GM18508 (cell line): Measurements from ENCODE around the gene TMEM131.
"Not testable (repeated sequence)": the region's sequence is repeated elsewhere in the genome, so short reads cannot be mapped to it uniquely, and the experiment has no call there.

Source experiments
- ATAC-seq: cut with Tn5 transposase; IDR thresholded peaks from one replicate; pipeline ENCODE4 v1.9.1; 2021; ENCODE audit warnings: moderate number of reproducible peaks; ENCODE audit not compliant: insufficient read depth, unreplicated experiment

Gene TMEM131

DNA sequence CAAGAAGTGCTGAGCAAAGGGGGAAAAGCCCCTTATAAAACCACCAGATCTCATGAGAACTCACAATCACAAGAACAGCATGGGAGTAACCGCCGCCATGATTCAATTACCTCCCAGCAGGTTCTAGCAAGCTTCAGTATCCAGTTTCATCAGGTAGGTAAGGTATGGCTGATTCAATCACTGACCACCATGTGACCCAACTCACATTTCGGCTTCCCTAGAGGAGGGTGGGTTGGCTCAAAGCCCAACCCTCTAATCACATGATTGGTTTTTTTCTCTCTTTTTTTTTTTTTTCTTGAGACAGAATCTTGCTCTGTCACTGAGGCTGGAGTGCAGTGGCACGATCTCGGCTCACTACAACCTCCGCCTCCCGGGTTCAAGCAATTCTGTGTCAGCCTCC is 78.1 kb downstream of the TMEM131 start:
- not testable (repeated sequence) for ATAC-seq

DNA sequence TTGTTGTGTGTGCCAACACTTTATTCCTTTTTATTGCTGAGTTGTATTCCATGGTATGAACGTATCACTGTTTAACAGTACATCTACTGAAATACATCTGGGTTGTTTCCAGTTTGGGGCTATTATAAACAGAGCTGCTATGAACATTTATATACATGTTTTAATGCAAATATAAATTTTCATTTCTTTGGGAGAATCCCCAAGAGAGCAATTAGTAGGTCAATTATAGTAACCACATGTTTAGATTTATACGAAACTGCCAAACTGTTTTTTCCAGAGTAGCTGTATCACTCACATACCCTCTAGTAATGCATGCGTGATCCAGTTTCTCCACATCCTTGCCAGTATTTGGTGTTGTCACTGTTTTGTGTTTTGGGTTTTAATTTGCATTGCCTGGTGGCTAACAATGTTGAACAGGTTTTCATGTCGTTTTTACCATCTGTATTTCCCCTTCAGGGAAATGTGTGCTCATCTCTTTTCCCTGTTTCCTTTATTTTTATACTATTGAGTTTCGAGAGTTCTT is 81.0 kb downstream of the TMEM131 start:
- ATAC-seq, result no peak

DNA sequence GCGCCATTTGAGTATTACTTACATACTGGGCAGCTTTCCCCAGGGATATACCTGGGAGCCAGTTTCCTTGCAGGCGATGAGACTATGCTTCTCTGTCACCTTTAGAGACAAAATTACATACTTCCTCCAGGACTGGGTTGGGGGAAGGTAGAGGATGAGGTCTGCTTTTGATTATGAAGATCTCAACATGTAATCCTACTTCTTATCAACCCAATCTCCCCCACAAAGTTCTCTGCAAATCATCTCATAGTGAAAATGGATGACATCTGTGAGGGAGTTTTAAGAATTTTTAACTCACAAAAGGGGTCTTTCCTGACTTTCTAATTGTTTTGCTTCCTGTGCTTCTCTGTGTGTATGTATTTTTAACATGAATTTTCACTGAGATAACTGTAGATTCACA is 81.9 kb downstream of the TMEM131 start:
- ATAC-seq, result no peak

DNA sequence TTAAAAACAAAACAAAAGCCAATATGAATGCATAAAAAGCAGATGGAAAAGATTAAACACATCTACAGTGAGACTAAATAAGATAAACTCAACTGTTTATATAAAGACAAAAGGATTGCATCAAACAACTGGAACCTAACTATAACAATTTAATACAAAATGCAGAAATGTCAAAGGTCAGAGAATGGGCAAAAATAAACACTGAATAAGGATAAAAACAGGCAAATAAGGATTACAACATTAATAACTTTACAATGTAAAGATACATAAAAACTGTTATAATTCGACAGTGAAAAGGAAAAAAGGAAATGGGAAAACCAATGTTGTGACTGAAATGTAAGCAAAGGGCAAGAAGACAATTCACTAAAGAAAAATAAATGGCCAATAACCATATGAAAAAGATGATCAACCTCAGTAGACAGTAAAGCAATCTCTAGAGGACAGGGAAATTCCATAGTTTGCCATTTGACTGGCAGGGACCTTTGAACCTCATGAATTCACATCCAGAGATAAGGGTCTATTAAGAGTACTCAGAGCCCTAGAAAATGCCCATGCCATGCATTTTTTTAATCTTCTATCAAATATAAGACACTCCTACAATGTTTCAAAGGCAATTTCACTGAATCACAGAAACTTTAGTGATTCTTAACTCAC is 83.7 kb downstream of the TMEM131 start:
- ATAC-seq, result no peak

DNA sequence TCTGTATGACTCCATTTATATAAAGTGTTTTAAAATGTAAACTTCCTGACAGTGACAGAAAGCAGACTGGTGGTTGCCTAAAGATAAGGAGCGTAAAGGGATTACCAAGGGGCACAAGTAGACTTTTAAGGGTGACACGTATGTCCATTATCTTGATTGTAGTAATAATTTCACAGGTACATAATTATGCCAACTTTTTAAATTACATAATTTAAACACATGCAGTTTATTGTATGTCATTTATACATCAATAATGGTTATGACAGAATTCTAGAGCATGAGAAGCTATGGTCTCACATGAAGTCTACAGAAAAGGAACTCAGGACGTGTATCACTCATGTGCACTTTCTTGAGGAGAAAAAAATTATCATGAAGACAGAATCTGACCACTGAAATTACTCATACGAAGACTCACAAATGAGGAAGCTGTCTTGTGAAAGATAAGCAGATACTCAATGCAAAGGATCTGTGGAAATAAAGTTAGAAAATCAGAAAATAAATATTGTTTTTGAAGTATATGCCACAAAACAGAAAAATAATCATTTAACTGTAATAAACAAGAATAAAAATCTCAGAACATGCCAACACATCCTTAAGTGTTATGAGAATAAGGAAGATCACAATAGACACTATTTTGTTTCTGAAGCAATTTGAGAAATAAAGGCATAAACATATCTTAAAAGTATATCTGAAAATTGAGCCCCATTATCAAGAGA is 84.4 kb downstream of the TMEM131 start:
- no peak for ATAC-seq

DNA sequence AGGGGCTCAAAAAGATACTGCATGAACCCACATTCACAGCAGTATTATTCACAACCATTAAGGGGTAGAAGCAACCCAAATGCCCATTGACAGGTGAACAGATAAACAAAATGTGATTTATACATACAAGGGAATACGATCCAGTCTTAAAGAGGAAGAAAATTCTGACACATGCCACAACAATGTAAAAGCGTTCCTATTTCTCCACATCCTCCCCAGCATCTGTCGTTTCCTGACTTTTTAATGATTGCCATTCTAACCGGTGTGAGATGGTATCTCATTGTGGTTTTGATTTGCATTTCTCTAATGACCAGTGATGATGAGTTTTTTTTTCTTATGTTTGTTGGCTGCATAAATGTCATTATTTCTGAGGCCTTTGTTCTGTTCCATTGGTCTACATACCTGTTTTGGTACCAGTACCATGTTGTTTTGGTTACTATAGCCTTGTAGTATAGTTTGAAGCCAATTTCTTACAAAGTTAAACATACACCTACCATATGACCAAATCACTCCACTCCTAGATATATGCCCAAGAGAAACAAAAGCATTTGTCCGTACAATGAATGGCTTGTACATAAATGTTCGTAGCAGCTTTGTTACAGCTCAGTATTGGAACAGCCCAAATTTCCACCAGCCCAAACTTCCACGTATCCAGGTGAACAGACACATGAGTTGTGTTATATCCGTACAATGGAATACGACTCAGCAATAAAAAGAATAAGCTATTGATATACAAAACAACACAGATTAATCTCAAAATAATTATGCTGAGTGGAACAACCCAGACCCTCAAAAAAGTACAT is 85.1 kb downstream of the TMEM131 start:
- ATAC-seq, result no peak

DNA sequence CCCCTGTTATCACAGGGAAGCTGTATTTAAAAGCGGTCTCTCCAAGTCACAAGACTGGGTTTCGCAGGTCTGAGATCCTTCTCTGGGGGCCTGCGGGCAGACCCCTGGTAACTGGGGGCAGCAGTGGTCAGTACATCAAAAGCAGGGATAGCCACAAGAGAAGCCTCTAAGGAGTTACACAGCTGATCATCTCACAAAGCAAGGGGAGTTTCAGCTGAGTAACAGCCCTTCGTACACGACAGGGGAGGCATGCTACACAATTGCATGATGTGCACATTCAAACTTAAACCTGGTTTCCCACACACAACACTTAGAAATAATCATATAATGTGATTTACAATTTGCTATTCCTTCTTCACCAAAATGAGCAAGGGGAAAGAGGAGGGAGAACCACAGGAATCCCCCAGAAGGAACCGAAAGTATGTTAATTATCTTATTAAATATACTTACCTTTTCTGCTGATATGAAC is 87.5 kb downstream of the TMEM131 start:
- ATAC-seq, result no peak

- no peak for ATAC-seq
Measured at GRCh38 chr2:97907369-97908100, 88.2 kb downstream of the TMEM131 start.

GRCh38 chr2:97906307-97906706 is 89.4 kb downstream of the TMEM131 start:
- ATAC-seq, result no peak

DNA sequence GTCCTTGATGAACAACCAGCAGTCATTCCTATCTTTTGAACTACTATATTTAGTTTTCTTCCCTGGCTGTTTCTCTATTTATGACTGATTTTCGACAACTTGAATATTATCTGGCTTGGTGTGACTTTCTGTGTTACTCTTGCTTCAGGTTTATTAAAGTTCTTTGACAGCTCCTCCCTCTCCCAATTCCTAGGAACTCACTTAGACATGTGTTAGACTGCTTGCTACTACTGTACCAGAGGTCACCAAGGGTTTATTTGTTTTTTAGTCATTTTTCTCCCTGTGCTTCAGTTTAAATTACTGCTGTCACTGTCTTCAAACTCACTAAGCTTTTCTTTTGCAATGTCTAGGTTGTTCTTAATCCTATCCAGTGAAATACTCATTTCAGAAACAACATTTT is 90.5 kb downstream of the TMEM131 start:
- no peak for ATAC-seq

DNA sequence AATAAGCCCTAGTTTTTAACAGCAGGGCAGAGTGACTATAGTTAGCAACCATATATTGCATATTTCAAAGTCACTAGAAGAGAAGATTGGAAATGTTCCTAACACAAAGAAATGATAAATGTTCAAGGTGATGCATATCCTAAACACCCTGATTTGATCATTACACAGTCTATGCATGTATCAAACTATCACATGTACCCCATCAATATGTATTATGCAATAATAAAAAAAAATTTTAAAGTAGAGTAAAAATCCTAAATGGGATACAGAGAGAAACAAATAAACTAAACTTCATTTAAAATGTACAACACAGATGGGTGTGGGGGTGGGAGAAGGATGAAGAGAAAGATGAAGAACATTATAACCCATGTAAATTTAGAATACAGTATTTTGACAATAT is 93.9 kb downstream of the TMEM131 start:
- ATAC-seq, result no peak

DNA sequence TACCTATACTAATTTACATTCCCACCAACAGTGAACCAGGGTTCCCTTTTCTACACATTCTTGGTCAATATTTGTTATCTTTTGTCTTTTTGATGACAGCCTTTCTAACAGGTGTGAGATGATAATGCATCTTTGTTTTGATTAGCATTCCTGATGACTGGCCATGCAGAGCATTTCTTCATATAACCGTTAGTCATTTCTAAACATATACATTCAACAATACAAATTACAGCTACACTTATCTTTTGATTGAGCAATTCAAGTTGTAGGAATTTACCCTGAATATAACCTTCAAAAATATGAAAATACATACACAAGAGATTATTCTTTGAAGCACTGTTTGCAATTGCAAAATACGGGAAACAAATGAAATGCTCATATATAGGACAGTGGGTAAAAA is 94.9 kb downstream of the TMEM131 start:
- ATAC-seq, result no peak

- ATAC-seq, result not testable (repeated sequence)
Measured at GRCh38 chr2:97893042-97893441, 102.7 kb downstream of the TMEM131 start.

DNA sequence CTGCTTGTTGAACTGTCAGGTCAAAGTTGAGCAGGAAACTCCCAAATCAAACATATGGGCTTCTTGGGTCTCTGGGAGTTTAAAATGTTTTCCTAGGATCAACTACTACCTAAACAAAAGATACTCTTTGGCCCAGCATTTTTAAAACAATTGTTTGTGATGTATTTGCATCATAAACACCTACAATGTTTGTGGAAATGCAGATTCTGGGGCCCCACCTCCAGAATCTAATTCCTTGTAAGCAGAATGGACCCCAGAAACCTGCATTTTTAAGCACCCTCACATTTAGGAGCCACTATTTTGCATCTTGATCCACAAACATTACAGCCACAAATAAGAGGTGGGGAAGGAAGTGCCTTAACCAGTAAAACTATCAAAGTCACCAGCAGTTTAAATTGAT is 104.1 kb downstream of the TMEM131 start:
- ATAC-seq, result no peak

DNA sequence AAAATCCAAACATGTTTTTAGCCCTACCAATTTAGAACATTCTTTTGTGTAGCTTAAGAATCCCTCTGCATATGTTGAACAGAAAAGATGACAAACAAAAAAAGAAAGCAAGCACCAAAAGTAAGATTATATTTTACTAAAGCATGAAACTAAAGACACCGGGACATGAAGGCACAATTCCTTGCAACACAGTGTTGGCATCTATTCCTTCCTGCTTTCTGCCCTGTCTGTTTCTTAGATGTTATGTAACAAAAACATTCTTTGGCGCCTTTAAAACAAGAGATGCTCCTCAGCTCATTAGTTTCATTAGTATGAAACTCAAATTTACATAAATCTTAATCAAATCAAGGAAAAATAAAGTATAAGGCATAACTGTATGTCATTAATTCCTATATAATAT is 106.6 kb downstream of the TMEM131 start:
- no peak for ATAC-seq

DNA sequence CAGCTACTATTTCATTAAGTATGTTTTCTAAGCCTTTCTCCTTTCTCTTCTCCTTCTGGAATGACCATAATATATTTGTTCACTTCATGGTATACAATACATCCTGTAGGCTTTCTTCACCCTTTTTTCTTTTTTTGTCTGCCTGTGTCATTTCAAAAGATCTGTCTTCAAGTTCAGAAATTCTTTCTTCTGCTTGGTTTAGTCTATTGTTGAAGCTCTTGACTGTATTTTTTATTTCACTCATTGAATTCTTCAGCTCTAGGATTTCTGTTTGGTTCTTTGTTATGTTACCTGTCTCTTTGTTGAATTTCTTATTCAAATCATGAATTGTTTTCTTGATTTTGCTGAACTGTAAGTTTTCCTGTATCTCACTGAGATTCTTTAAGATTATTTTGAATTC is 109.9 kb downstream of the TMEM131 start:
- no peak for ATAC-seq

- no peak for ATAC-seq
Measured at GRCh38 chr2:97880334-97880733, 115.4 kb downstream of the TMEM131 start.

- ATAC-seq, result no peak
Measured at GRCh38 chr2:97878865-97879264, 116.9 kb downstream of the TMEM131 start.

DNA sequence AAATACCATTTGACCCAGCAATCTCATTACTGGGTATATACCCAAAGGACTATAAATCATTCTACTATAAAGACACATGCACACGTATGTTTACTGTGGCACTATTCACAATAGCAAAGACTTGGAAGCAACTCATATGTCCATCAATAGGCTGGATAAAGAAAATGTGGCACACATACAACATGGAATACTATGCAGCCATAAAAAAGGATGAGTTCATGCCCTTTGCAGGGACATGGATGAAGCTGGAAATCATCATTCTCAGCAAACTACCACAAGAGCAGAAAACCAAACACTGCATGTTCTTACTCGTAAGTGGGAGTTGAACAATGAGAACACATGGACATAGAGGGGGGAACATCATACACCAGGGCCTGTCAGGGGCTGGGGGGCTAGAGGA is 117.4 kb downstream of the TMEM131 start:
- ATAC-seq, result not testable (repeated sequence)

DNA sequence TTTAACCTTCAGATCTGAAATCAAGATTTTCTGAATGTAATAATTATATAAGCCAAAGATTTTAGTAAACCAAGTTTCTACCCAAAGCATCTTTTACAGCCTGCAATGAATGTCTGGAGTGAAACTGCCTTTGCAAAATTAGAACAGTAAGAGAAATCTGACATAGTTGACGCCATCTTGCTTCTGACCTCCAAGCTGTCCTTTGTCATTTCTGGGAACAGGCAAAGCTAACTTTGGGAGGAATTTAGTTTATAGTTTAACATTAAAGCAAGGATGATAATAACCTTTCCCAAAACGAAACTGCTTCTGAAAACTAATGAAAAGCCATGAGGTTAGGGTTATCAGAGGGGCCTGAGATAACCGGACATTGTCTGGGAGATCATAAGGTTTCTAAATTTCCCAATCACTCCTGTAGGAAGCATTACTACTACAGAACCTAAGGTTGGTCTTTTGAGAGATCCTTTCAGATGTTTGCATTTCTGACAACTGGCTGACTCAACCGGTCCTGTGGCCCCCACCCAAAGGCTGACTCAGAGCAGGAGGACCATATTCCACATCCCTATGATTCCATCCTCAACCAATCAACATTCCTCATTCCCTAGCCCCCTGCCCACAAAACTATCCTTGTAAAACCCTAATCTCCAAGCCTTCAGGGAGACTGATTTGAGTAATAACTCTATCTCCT is 124.5 kb downstream of the TMEM131 start:
- ATAC-seq, result no peak
